HepG2 (cell line): ENCODE data around the gene HCRTR1. TPM values are rescaled to one million over a fixed set of nuclear protein-coding genes. Genes with fewer than 3 reads are reported as not detected.

Experiments used
- ATAC-seq: fragments of 200-7000 bp; cut with Tn5 transposase; 3 replicates; pipeline ENCODE4 v1.9.1; 2020; ENCODE audit warnings: mild to moderate bottlenecking, moderate library complexity
- BruUV-seq: library from RNA; stranded (reverse); fragments of 400-500 nt; replicated peaks from 2 replicates; lab custom pipeline; 2021; lab: Mats Ljungman, UMichigan
- CTCF ChIA-PET: fragments of 300-600 bp; formaldehyde crosslinking; extraction: SDS; loops from one replicate; lab custom pipeline; 2021; ENCODE audit warnings: low total read pairs, inconsistent platforms, low intra/inter-chr PET ratio; lab: Yijun Ruan, JAX
- POLR2A ChIA-PET: fragments of 350-600 bp; sonication (Branson Sonifier 250); formaldehyde crosslinking; loops from one replicate; lab custom pipeline; 2020; ENCODE audit warnings: antibody characterized with exemption, inconsistent platforms; lab: Yijun Ruan, JAX
- DNase-seq: peaks from one replicate; pipeline ENCODE4 v3.0.0-alpha.2; 2015; ENCODE audit warnings: low spot score
- FAIRE-seq: peaks from 3 replicates; lab custom pipeline; 2011; peaks lifted over from hg19 to GRCh38; lab: Jason Lieb, UNC
- H2AFZ ChIP-seq: one replicate; pipeline ENCODE4 v1.6.1; 2011; ENCODE audit warnings: low read length, inconsistent platforms
- H3K27ac ChIP-seq: fragments of 300-600 bp; 3 replicates; pipeline ENCODE4 v1.8.0; 2011; ENCODE audit warnings: mixed run types, mild to moderate bottlenecking, mixed read lengths, low read length, inconsistent platforms; ENCODE audit not compliant: insufficient read depth; ENCODE audit errors: extremely low read length
- H3K27me3 ChIP-seq, 2 experiments: fragments of 200-600 bp in 1 of 2; 2 replicates in 1 of 2; 3 replicates in 1 of 2; pipeline versions ENCODE4 v1.6.0 to v1.8.0; 2011; ENCODE audit warnings: low read length in 2 of 2, mild to moderate bottlenecking in 2 of 2, moderate library complexity in 2 of 2, inconsistent platforms in 1 of 2; ENCODE audit not compliant: insufficient read depth in 2 of 2, control insufficient read depth in 1 of 2
- H3K36me3 ChIP-seq, 2 experiments: fragments of 200-600 bp in 1 of 2; replicated peaks in 1 of 2; 2 replicates in 1 of 2; 3 replicates in 1 of 2; pipeline versions ENCODE4 v1.5.1 to v1.8.0; 2011; ENCODE audit warnings: low read length in 2 of 2, inconsistent platforms in 1 of 2; ENCODE audit not compliant: insufficient read depth in 2 of 2, control insufficient read depth in 1 of 2
- H3K4me1 ChIP-seq: 2 replicates; pipeline ENCODE4 v1.5.1; 2012; ENCODE audit warnings: low read length, inconsistent platforms; ENCODE audit not compliant: insufficient read depth
- H3K4me2 ChIP-seq: 2 replicates; pipeline ENCODE4 v1.6.0; 2011; ENCODE audit warnings: low read depth, low read length, inconsistent platforms
- H3K4me3 ChIP-seq, 3 experiments: fragments of 200-600 bp in 1 of 3; sonication (generic), shearing (Covaris generic) in 1 of 3; replicated peaks in 1 of 3; 2 replicates each; pipeline ENCODE4 v1.5.1; 2011 to 2016; ENCODE audit warnings: low read length in 3 of 3, inconsistent platforms in 2 of 3, low read depth in 2 of 3, mild to moderate bottlenecking in 2 of 3, control low read depth in 1 of 3, mixed read lengths in 1 of 3; ENCODE audit not compliant: insufficient read depth in 1 of 3
- H3K79me2 ChIP-seq: one replicate; pipeline ENCODE4 v1.6.1; 2011; ENCODE audit warnings: low read length, inconsistent platforms; ENCODE audit not compliant: insufficient read depth
- H3K9ac ChIP-seq: 2 replicates; pipeline ENCODE4 v1.6.0; 2011; ENCODE audit warnings: mild to moderate bottlenecking, low read depth, low read length, inconsistent platforms; ENCODE audit not compliant: insufficient read depth
- H3K9me3 ChIP-seq: 2 replicates; pipeline ENCODE4 v1.5.1; 2012; ENCODE audit warnings: mild to moderate bottlenecking, low read length
- H4K20me1 ChIP-seq: 2 replicates; pipeline ENCODE4 v1.6.0; 2011; ENCODE audit warnings: inconsistent platforms, mild to moderate bottlenecking, low read length, moderate library complexity; ENCODE audit not compliant: insufficient read depth
- ATF4 ChIP-seq, 2 experiments: fragments of 450-650 bp in 1 of 2; sonication (generic) in 1 of 2; formaldehyde crosslinking; IDR thresholded peaks; 2 replicates each; pipeline versions ENCODE4 v1.5.0 to v1.8.0; 2020 to 2022; ENCODE audit warnings: mild to moderate bottlenecking in 1 of 2, missing genetic modification reagents in 1 of 2
- CHD2 ChIP-seq: IDR thresholded peaks from 2 replicates; pipeline ENCODE4 v1.6.1; 2011; ENCODE audit warnings: low read depth, low read length, improper control_type of control experiment
- DR1 ChIP-seq: sonication (generic); formaldehyde crosslinking; IDR thresholded peaks from 2 replicates; pipeline ENCODE4 v1.8.0; 2021; ENCODE audit warnings: mild to moderate bottlenecking, missing genetic modification reagents, inconsistent platforms
- GFI1 ChIP-seq: sonication (generic); formaldehyde crosslinking; IDR thresholded peaks from 2 replicates; pipeline ENCODE4 v1.5.0; 2020; ENCODE audit warnings: missing genetic modification reagents, mild to moderate bottlenecking, borderline replicate concordance
- SP4 ChIP-seq: sonication (generic); formaldehyde crosslinking; IDR thresholded peaks from 2 replicates; pipeline ENCODE4 v1.8.1; 2023; ENCODE audit warnings: mild to moderate bottlenecking, missing genetic modification reagents
- U2AF1 ChIP-seq: fragments of 200-400 bp; formaldehyde crosslinking; optimal IDR thresholded peaks from 2 replicates; pipeline ENCODE3; 2017; ENCODE audit warnings: mild to moderate bottlenecking, low read depth, low read length
- ZBTB25 ChIP-seq: IDR thresholded peaks from 2 replicates; pipeline ENCODE4 v1.6.1; 2018; ENCODE audit warnings: missing genetic modification reagents
- ZBTB40 ChIP-seq, 2 experiments: fragments of 450-650 bp in 1 of 2; sonication (generic) in 1 of 2; formaldehyde crosslinking in 1 of 2; IDR thresholded peaks; 2 replicates each; pipeline versions ENCODE4 v1.6.1 to v1.8.0; 2016 to 2022; ENCODE audit warnings: antibody characterized with exemption in 1 of 2, mild to moderate bottlenecking in 1 of 2, missing genetic modification reagents in 1 of 2
- ZIK1 ChIP-seq: sonication (generic); formaldehyde crosslinking; IDR thresholded peaks from 2 replicates; pipeline ENCODE4 v1.5.0; 2020; ENCODE audit warnings: mild to moderate bottlenecking, low read depth, missing genetic modification reagents, borderline replicate concordance
- ZNF180 ChIP-seq: sonication (generic); formaldehyde crosslinking; IDR thresholded peaks from 2 replicates; pipeline ENCODE4 v1.4.0; 2020; ENCODE audit warnings: low read depth, missing genetic modification reagents, borderline replicate concordance
- in situ Hi-C: cut with HindIII; loops from 2 replicates; pipeline ENCODE4 v1.10.0; 2017; ENCODE audit warnings: low pct_unique_long_range_greater_than_20kb; ENCODE audit not compliant: extremely low pct_ligation_motif_present
- intact Hi-C: fragments of 100-400 bp; cut with micrococcal nuclease; formaldehyde crosslinking; loops from one replicate; pipeline ENCODE4 v1.10.0; 2022; ENCODE audit not compliant: unreplicated experiment
- polyA plus RNA-seq, 8 experiments: library from polyadenylated mRNA; depleted of rRNA in 3 of 8; stranded (reverse) in 7 of 8; unstranded in 1 of 8; fragments of >200 nt; fragmentation: Illumina TruSeq in 4 of 8; extraction: Trizol in 4 of 8; gene quantifications; 2 replicates each; pipeline versions ENCODE4 v1.2.1 to v1.2.3, GENCODE V29; 2011 to 2016; ENCODE audit warnings: low read depth in 4 of 8, missing spikeins in 1 of 8, mixed read lengths in 1 of 8; ENCODE audit not compliant: insufficient read depth in 1 of 8
- total RNA-seq, 5 experiments: library from RNA; depleted of rRNA; stranded (reverse); fragments of >200 nt; fragmentation: Illumina TruSeq; extraction: Trizol; gene quantifications; 2 replicates each; pipeline ENCODE4 v1.2.3, GENCODE V29; 2016; ENCODE audit warnings: low read depth in 1 of 5

The HCRTR1 gene
- total and polyA plus RNA-seq, 2 of the 13 experiments (the other 11 are each of a cell fraction or from before 2014, with no cell fraction given), result not detected

GRCh38 chr1:31639543-31639942 is 22.1 kb downstream of the HCRTR1 start (continued):
- no peak for TF ChIP-seq ZBTB40 (IDR thresholded peaks at IDR 0.05)
- TF ChIP-seq ZBTB40 (CRISPR knock-in tag; IDR thresholded peaks at IDR 0.05), result no peak

- intact Hi-C loops, result no loop called here
- H3K9me3 ChIP-seq, result no peaks in the 10 kb centered on the region
- BruUV-seq, result no TSS peak
- CTCF ChIA-PET, result no interaction called here
- POLR2A ChIA-PET, result no interaction called here
- no peak overlapping the region for H3K4me3 ChIP-seq
- in situ Hi-C loops, result no loop called here
- peaks cover 4% of the 10 kb centered on the region for H4K20me1 ChIP-seq
- no peak for FAIRE-seq
- H3K4me1 ChIP-seq, result peaks cover 35% of the 10 kb centered on the region
- H3K9ac ChIP-seq, result no peak overlapping the region
- no peak for DNase-seq
- peaks cover 75% of the 10 kb centered on the region for H3K79me2 ChIP-seq
- no peak overlapping the region for H2AFZ ChIP-seq
- peaks cover 2 to 9% of the 10 kb centered on the region in 2 experiments; a peak in 3 of 5 replicates for H3K36me3 ChIP-seq
- ATAC-seq, result no peak
- no peaks in the 10 kb centered on the region; a peak in 1 of 5 replicates for H3K27me3 ChIP-seq
- no peak overlapping the region for H3K4me2 ChIP-seq
- no peak overlapping the region for H3K27ac ChIP-seq
- no peak for TF ChIP-seq DR1 (CRISPR knock-in tag)
- no peak for TF ChIP-seq U2AF1
- no peak for TF ChIP-seq ATF4 (CRISPR knock-in tag; IDR thresholded peaks at IDR 0.05)
- TF ChIP-seq ZBTB25 (CRISPR knock-in tag), result no peak
- TF ChIP-seq SP4, result no peak
- no peak for TF ChIP-seq GFI1 (CRISPR knock-in tag)
- TF ChIP-seq ZNF180 (CRISPR knock-in tag), result no peak
- no peak for TF ChIP-seq ZIK1 (CRISPR knock-in tag)
- no peak for TF ChIP-seq CHD2
These were observed 22.7 kb downstream of the HCRTR1 start for GRCh38 chr1:31640179-31640578.
